Measurements from ENCODE around the gene BCL11A.

- TF ChIP-seq ZBTB33 (IDR thresholded peaks at IDR 0.05) (no peak), CTCF (IDR thresholded peaks at IDR 0.05; ENCODE audit: low read depth, low read length, missing input control) (peak; percentile 37), EGR1 (IDR thresholded peaks at IDR 0.05; ENCODE audit: low read depth in 2 of 2) (no peak), YY1 (IDR thresholded peaks at IDR 0.05) (no peak), HNF4A (conservative IDR thresholded peaks at IDR 0.05) (no peak), REST (IDR thresholded peaks at IDR 0.05) (no peak), JUND (IDR thresholded peaks at IDR 0.05) (no peak), GABPA (IDR thresholded peaks at IDR 0.05 in 1 of 2, conservative IDR thresholded peaks at IDR 0.05 in 1 of 2) (no peak), ATF3 (IDR thresholded peaks at IDR 0.05) (no peak), SP1 (IDR thresholded peaks at IDR 0.05) (no peak)
Observed at GRCh38 chr2:60439219-60439974, 114.1 kb downstream of the BCL11A start.

All from liver (tissue), 3 donors.